PC-9 (cell line): ENCODE measurements around the gene DOCK7. TPM values are rescaled to one million over a fixed set of nuclear protein-coding genes. Genes with fewer than 3 reads are reported as not detected.
"Not testable (repeated sequence)": the region's sequence is repeated elsewhere in the genome, so short reads cannot be mapped to it uniquely, and the experiment has no call there.

Experiments
- BruUV-seq: library from RNA; stranded (reverse); fragments of 400-500 nt; replicated peaks from 2 replicates; lab custom pipeline; 2021; lab: Mats Ljungman, UMichigan
- CTCF ChIA-PET: fragments of 300-600 bp; sonication (Branson Sonifier 250); formaldehyde crosslinking; loops from one replicate; lab custom pipeline; 2022; ENCODE audit warnings: antibody characterized with exemption; lab: Charles Lee
- POLR2A ChIA-PET: fragments of 300-600 bp; sonication (Branson Sonifier 250); formaldehyde crosslinking; loops from one replicate; lab custom pipeline; 2022; ENCODE audit warnings: antibody characterized with exemption; ENCODE audit not compliant: unreplicated experiment; lab: Charles Lee
- DNase-seq, 2 experiments: peaks; one replicate each; pipeline versions ENCODE4 v3.0.0 to v3.0.0-alpha.2; 2015 to 2022; ENCODE audit warnings: mixed read lengths in 1 of 2
- H2AFZ ChIP-seq: fragments of 200-600 bp; sonication (generic); 2 replicates; pipeline ENCODE4 v1.8.1; 2017; ENCODE audit warnings: antibody characterized with exemption
- H3F3A ChIP-seq: fragments of 200-600 bp; sonication (generic); 2 replicates; pipeline ENCODE4 v1.8.1; 2017; ENCODE audit warnings: antibody characterized with exemption, mild to moderate bottlenecking, low read depth; ENCODE audit not compliant: insufficient read depth
- H3K27ac ChIP-seq: fragments of 200-600 bp; sonication (generic); 2 replicates; pipeline ENCODE4 v1.6.1; 2016; ENCODE audit warnings: mixed run types
- H3K27me3 ChIP-seq: fragments of 200-600 bp; sonication (generic); 2 replicates; pipeline ENCODE4 v1.6.1; 2016; ENCODE audit warnings: low read depth, mixed run types; ENCODE audit not compliant: insufficient read depth
- H3K36me3 ChIP-seq: fragments of 200-600 bp; sonication (generic); 2 replicates; pipeline ENCODE4 v1.6.1; 2016; ENCODE audit warnings: low read depth, mixed run types
- H3K4me1 ChIP-seq: fragments of 200-600 bp; sonication (generic); replicated peaks from 2 replicates; pipeline ENCODE4 v1.6.1; 2016; ENCODE audit warnings: mixed run types; ENCODE audit not compliant: insufficient read depth
- H3K4me2 ChIP-seq: fragments of 200-600 bp; sonication (generic); 2 replicates; pipeline ENCODE4 v1.6.1; 2017; ENCODE audit warnings: mixed run types
- H3K4me3 ChIP-seq: fragments of 200-600 bp; sonication (generic); 2 replicates; pipeline ENCODE4 v1.6.1; 2016; ENCODE audit warnings: mixed run types
- H3K79me2 ChIP-seq: fragments of 200-600 bp; sonication (generic); 2 replicates; pipeline ENCODE4 v1.6.1; 2017; ENCODE audit warnings: low read depth, mixed run types
- H3K9me2 ChIP-seq: fragments of 200-600 bp; sonication (generic); 2 replicates; pipeline ENCODE4 v1.8.1; 2017; ENCODE audit warnings: mild to moderate bottlenecking; ENCODE audit not compliant: insufficient read depth
- H3K9me3 ChIP-seq: fragments of 200-600 bp; sonication (generic); 2 replicates; pipeline ENCODE4 v1.8.1; 2016; ENCODE audit warnings: low read depth; ENCODE audit not compliant: insufficient read depth
- H4K20me1 ChIP-seq: fragments of 200-600 bp; sonication (generic); 2 replicates; pipeline ENCODE4 v1.8.1; 2017; ENCODE audit not compliant: insufficient read depth
- EZH2 ChIP-seq: fragments of 200-600 bp; sonication (generic); IDR thresholded peaks from 2 replicates; pipeline ENCODE4 v1.8.0; 2017; ENCODE audit warnings: antibody characterized with exemption, low read depth
- intact Hi-C: fragments of 100-400 bp; cut with micrococcal nuclease; formaldehyde crosslinking; loops from one replicate; pipeline ENCODE4 v1.10.0; 2022; ENCODE audit not compliant: unreplicated experiment
- total RNA-seq: library from RNA; stranded (reverse); gene quantifications from 2 replicates; pipeline ENCODE4 v1.2.3, GENCODE V29; 2021
- TF ChIP-seq, protein P1 (sequence below): fragments of 200-600 bp; sonication (generic); conservative IDR thresholded peaks from 2 replicates; pipeline ENCODE4 v1.6.1; 2017; ENCODE audit warnings: mixed run types, antibody characterized with exemption, mild to moderate bottlenecking, moderate library complexity

Gene DOCK7
- total RNA-seq, 1 experiment from 2014 or later, result 34.0 TPM

DNA sequence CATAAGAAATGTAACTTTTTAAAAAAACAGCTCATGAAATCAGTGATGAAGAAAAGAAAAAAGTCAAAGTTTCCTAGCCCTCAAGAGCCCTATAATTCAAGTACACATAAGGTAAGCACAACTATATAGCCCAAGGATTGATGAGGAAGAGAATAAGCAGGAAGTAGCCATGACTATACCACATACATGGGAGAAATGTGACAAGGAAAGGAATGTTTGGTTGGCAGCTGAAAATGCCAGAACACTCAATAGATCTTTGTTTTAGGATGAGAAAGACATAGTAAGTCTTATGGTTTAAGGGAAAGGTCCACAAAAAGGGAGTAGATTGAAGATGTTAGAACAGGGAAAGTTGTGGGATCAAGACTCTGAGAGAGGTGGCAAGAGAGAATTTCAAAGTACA is 5.7 kb downstream of the DOCK7 start:
- ChIA-PET CTCF (no interaction called here), POLR2A (no interaction called here)
- intact Hi-C loops, result no loop called here
- H3K4me2 ChIP-seq, result no peak overlapping the region
- H3K27me3 ChIP-seq, result no peaks in the 10 kb centered on the region
- H4K20me1 ChIP-seq, result no peaks in the 10 kb centered on the region
- H3K27ac ChIP-seq, result peak overlapping the region; percentile 34
- no peak overlapping the region for H3K4me3 ChIP-seq
- TF ChIP-seq EZH2, result no peak
- TF ChIP-seq, protein P1, sequence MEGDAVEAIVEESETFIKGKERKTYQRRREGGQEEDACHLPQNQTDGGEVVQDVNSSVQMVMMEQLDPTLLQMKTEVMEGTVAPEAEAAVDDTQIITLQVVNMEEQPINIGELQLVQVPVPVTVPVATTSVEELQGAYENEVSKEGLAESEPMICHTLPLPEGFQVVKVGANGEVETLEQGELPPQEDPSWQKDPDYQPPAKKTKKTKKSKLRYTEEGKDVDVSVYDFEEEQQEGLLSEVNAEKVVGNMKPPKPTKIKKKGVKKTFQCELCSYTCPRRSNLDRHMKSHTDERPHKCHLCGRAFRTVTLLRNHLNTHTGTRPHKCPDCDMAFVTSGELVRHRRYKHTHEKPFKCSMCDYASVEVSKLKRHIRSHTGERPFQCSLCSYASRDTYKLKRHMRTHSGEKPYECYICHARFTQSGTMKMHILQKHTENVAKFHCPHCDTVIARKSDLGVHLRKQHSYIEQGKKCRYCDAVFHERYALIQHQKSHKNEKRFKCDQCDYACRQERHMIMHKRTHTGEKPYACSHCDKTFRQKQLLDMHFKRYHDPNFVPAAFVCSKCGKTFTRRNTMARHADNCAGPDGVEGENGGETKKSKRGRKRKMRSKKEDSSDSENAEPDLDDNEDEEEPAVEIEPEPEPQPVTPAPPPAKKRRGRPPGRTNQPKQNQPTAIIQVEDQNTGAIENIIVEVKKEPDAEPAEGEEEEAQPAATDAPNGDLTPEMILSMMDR, result no peak
- no TSS peak for BruUV-seq
- H3F3A ChIP-seq, result no peaks in the 10 kb centered on the region
- peaks cover 39% of the 10 kb centered on the region for H3K4me1 ChIP-seq
- peaks cover 79% of the 10 kb centered on the region for H3K79me2 ChIP-seq
- no peaks in the 10 kb centered on the region for H3K9me2 ChIP-seq
- H3K36me3 ChIP-seq, result peaks cover 4% of the 10 kb centered on the region; the same call in 1 of the 2 replicates
- H3K9me3 ChIP-seq, result 0 out of 2 replicates have a peak, but pooled peaks cover 5% of the 10 kb centered on the region
- no peak overlapping the region for H2AFZ ChIP-seq
- DNase-seq, result peak in 1 of 2 experiments; percentile 42

- H2AFZ ChIP-seq, H3K27ac ChIP-seq, CTCF ChIA-PET, intact Hi-C loops, H3K9me3 ChIP-seq, H3K4me3 ChIP-seq, DNase-seq, H3K4me2 ChIP-seq, BruUV-seq, H4K20me1 ChIP-seq, H3F3A ChIP-seq, H3K27me3 ChIP-seq, POLR2A ChIA-PET, H3K36me3 ChIP-seq, H3K9me2 ChIP-seq: not testable (repeated sequence)
- Histone ChIP-seq H3K79me2 (peaks cover 70% of the 10 kb centered on the region), H3K4me1 (peaks cover 35% of the 10 kb centered on the region; the same call in 1 of the 2 replicates)
Observed at GRCh38 chr1:62680992-62681391, 7.2 kb downstream of the DOCK7 start.

- H3K27me3 ChIP-seq, H3K9me3 ChIP-seq, H4K20me1 ChIP-seq, POLR2A ChIA-PET, H3F3A ChIP-seq, H3K4me3 ChIP-seq, H2AFZ ChIP-seq, CTCF ChIA-PET, DNase-seq, H3K9me2 ChIP-seq, H3K27ac ChIP-seq, BruUV-seq, H3K36me3 ChIP-seq, H3K4me2 ChIP-seq, intact Hi-C loops: not testable (repeated sequence)
- Histone ChIP-seq H3K79me2 (peaks cover 61% of the 10 kb centered on the region), H3K4me1 (peaks cover 10% of the 10 kb centered on the region; the same call in 1 of the 2 replicates)
Observed at GRCh38 chr1:62677822-62678221, 10.4 kb downstream of the DOCK7 start.

DNA sequence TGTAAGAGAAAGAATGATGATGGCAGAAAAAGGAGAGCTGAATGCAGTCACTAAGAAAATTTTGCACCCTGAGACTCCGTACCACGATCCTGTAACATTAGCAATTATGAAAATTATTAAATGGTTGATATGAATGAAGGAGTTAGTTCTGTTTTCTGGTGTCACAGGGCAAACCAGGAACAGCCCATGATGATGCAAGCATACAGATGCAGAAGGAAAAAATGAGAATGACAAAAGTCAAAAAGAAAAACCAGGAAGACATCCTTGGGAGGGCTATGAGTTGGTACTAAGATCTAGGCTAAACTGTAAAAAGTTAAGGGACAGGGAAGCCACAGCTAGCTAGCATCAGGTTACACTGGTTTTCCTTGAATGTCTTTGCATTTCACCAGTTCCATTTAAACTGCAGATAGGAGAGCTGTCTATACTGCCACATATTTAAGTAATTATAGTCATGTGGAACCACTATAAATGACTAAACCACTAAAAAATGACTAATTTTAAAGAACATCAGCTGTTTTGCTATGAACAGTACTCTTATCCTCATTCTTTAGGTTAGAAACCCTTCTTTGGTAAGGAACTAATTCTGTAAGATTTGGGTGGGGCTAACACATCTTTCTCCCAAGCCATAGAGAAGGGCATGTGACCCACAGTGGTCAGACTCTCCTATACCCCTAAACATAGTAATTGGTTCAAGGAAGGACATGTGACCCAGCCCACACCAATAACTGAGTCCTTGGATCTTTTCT is 11.4 kb downstream of the DOCK7 start:
- Histone ChIP-seq H3K9me2 (no peaks in the 10 kb centered on the region), H3F3A (no peaks in the 10 kb centered on the region), H4K20me1 (0 out of 2 replicates have a peak, but pooled peaks cover 4% of the 10 kb centered on the region), H3K36me3 (peaks cover 3% of the 10 kb centered on the region; the same call in 1 of the 2 replicates), H3K27ac (no peak overlapping the region), H3K27me3 (no peaks in the 10 kb centered on the region), H3K4me2 (no peak overlapping the region), H3K79me2 (peaks cover 58% of the 10 kb centered on the region), H3K9me3 (0 out of 2 replicates have a peak, but pooled peaks cover 5% of the 10 kb centered on the region), H2AFZ (no peak overlapping the region), H3K4me3 (no peak overlapping the region), H3K4me1 (0 out of 2 replicates have a peak, but pooled peaks cover 4% of the 10 kb centered on the region)
- intact Hi-C loops, result no loop called here
- ChIA-PET CTCF (no interaction called here), POLR2A (no interaction called here)
- TF ChIP-seq EZH2, result no peak
- TF ChIP-seq, protein P1, result no peak
- no peak for DNase-seq
- BruUV-seq, result no TSS peak
